HFFc6 (cell line): ENCODE data around the gene JAZF1. TPM values are rescaled to one million over a fixed set of nuclear protein-coding genes. Genes with fewer than 3 reads are reported as not detected.

ENCODE experiments used
- DNase-seq: peaks from one replicate; pipeline ENCODE4 v3.0.0-alpha.2; 2018
- H3K27ac Mint-ChIP-seq: 2 replicates; pipeline ENCODE4 v1.8.0; 2020; ENCODE audit warnings: mild to moderate bottlenecking, mixed read lengths
- H3K27me3 Mint-ChIP-seq: 2 replicates; pipeline ENCODE4 v1.8.0; 2021; ENCODE audit warnings: mild to moderate bottlenecking, moderate library complexity, mixed read lengths; ENCODE audit not compliant: insufficient read depth
- H3K36me3 Mint-ChIP-seq: 2 replicates; pipeline ENCODE4 v1.8.0; 2021; ENCODE audit warnings: low read depth, mixed read lengths
- H3K4me1 Mint-ChIP-seq: 2 replicates; pipeline ENCODE4 v1.8.0; 2020; ENCODE audit warnings: low read depth, mixed read lengths
- H3K4me3 Mint-ChIP-seq: 2 replicates; pipeline ENCODE4 v1.8.0; 2020; ENCODE audit warnings: mild to moderate bottlenecking, moderate library complexity, mixed read lengths
- H3K9me3 Mint-ChIP-seq: 2 replicates; pipeline ENCODE4 v1.8.0; 2020; ENCODE audit warnings: mild to moderate bottlenecking, mixed read lengths
- CTCF ChIP-seq: fragments of 200-600 bp; sonication (generic); IDR thresholded peaks from 2 replicates; pipeline ENCODE4 v1.5.0; 2021; ENCODE audit warnings: antibody characterized with exemption, mild to moderate bottlenecking
- total RNA-seq, 6 experiments: library from RNA; stranded (reverse); fragmentation: NEBNext Ultra II Directional; extraction: Animal tissue kit (Norgen Biotek cat#: 25700); gene quantifications; 2 replicates in 1 of 6; 3 replicates in 5 of 6; pipeline ENCODE4 v1.2.3, GENCODE V29; 2021

JAZF1 gene
- total RNA-seq, 6 experiments from 2014 or later: 17.5 to 26.3 (median 21.4) TPM

GRCh38 chr7:27947586-27948278 is 232.9 kb downstream of the JAZF1 start:
- Mint-ChIP-seq H3K27ac (peak overlapping the region; percentile 42), H3K4me1 (peaks cover 19% of the 10 kb centered on the region), H3K27me3 (peaks cover 2% of the 10 kb centered on the region; the same call in 1 of the 2 replicates), H3K4me3 (no peak overlapping the region), H3K9me3 (no peaks in the 10 kb centered on the region), H3K36me3 (no peaks in the 10 kb centered on the region)
- TF ChIP-seq CTCF: no peak
- peak; percentile 25 for DNase-seq

- TF ChIP-seq CTCF: no peak
- DNase-seq: no peak
- Mint-ChIP-seq H3K27me3 (peaks cover 2% of the 10 kb centered on the region; the same call in 1 of the 2 replicates), H3K4me1 (peaks cover 19% of the 10 kb centered on the region), H3K9me3 (no peaks in the 10 kb centered on the region), H3K4me3 (no peak overlapping the region), H3K36me3 (no peaks in the 10 kb centered on the region), H3K27ac (no peak overlapping the region)
These were observed 234.2 kb downstream of the JAZF1 start for GRCh38 chr7:27946351-27946750.

- no peaks in the 10 kb centered on the region for H3K9me3 Mint-ChIP-seq
- H3K27ac Mint-ChIP-seq: no peak overlapping the region
- H3K4me3 Mint-ChIP-seq: no peak overlapping the region
- DNase-seq: no peak
- peaks cover 2% of the 10 kb centered on the region; the same call in 1 of the 2 replicates for H3K27me3 Mint-ChIP-seq
- 0 out of 2 replicates have a peak, but pooled peaks cover 1% of the 10 kb centered on the region for H3K36me3 Mint-ChIP-seq
- TF ChIP-seq CTCF: no peak
- H3K4me1 Mint-ChIP-seq: peaks cover 19% of the 10 kb centered on the region
These were observed 235.4 kb downstream of the JAZF1 start for GRCh38 chr7:27945058-27945795.

- H3K9me3 Mint-ChIP-seq: no peaks in the 10 kb centered on the region
- peaks cover 2% of the 10 kb centered on the region; the same call in 1 of the 2 replicates for H3K27me3 Mint-ChIP-seq
These were observed 236.0 kb downstream of the JAZF1 start for GRCh38 chr7:27944643-27945042.

GRCh38 chr7:27943241-27943640 is 237.4 kb downstream of the JAZF1 start:
- TF ChIP-seq CTCF: no peak
- 0 out of 2 replicates have a peak, but pooled peaks cover 4% of the 10 kb centered on the region for H3K36me3 Mint-ChIP-seq
- DNase-seq: no peak
- H3K4me3 Mint-ChIP-seq: no peak overlapping the region
- H3K27ac Mint-ChIP-seq: no peak overlapping the region
- no peaks in the 10 kb centered on the region for H3K9me3 Mint-ChIP-seq
- H3K4me1 Mint-ChIP-seq: peaks cover 17% of the 10 kb centered on the region
- H3K27me3 Mint-ChIP-seq: 0 out of 2 replicates have a peak, but pooled peaks cover 2% of the 10 kb centered on the region

More at GRCh38 chr7:27944643-27945042, 236.0 kb downstream of the JAZF1 start:
- DNase-seq: no peak
- 0 out of 2 replicates have a peak, but pooled peaks cover 4% of the 10 kb centered on the region for H3K36me3 Mint-ChIP-seq
- no peak overlapping the region for H3K4me3 Mint-ChIP-seq
- H3K4me1 Mint-ChIP-seq: peaks cover 19% of the 10 kb centered on the region
- TF ChIP-seq CTCF: no peak
- H3K27ac Mint-ChIP-seq: no peak overlapping the region
